ENCODE measurements around the gene RPGRIP1L.
A peak's percentile ranks its signal among the peaks of the same experiment; 100 is the strongest.

Gene RPGRIP1L

GRCh38 chr16:53703590-53704444 is at the start of gene RPGRIP1L, which contains the start of gene FTO:
Gene RPGRIP1L (minus strand): TSS chr16:53703859. CDS start chr16:53700723, 3,136 bp downstream.
Gene FTO (plus strand): TSS chr16:53704156.
- Histone ChIP-seq H3K9me3 (ENCODE audit: insufficient read depth, low read depth, low read length) (no peaks in the 10 kb centered on the region), H3K36me3 (ENCODE audit: insufficient read depth, low read depth, low read length) (peaks cover 8% of the 10 kb centered on the region; the same call in 1 of the 2 replicates), H3K27me3 (ENCODE audit: insufficient read depth, low read length) (no peaks in the 10 kb centered on the region), H3K4me3 (ENCODE audit: low read length) (peak within 1 kb of the TSS; percentile 91), H3K27ac (ENCODE audit: low read length) (no peak within 1 kb of the TSS), H3K4me1 (ENCODE audit: insufficient read depth, low read length) (0 out of 2 replicates have a peak, but pooled peaks cover 5% of the 10 kb centered on the region), H3K9ac (ENCODE audit: low read depth, low read length) (peak within 1 kb of the TSS; percentile 80; the same call in 1 of the 2 replicates)

DNA sequence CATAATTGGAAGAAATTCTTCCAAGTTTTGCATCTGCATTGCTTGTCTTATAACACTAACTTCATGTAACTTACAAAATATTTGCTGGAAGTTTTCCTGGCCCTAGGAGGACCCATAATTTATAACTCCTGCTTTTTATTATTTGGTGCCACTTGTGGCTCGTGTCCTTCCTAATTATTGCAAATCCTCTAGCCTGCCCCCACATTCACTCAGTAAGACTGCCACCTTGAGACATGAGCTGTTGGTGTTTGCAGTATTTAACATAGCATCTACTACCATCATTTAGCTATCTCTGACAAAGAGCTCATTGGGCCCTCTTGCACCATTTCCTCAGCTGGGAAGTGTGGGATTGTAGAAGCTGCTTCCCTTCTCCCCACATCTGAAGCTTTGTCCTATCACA is 49.8 kb upstream of the RPGRIP1L start:
- Histone ChIP-seq H3K36me3 (ENCODE audit: insufficient read depth, low read depth, low read length) (no peaks in the 10 kb centered on the region), H3K9me3 (ENCODE audit: insufficient read depth, low read depth, low read length) (no peaks in the 10 kb centered on the region), H3K4me3 (ENCODE audit: low read length) (no peak overlapping the region), H3K9ac (ENCODE audit: low read depth, low read length) (no peak overlapping the region), H3K27me3 (ENCODE audit: insufficient read depth, low read length) (no peaks in the 10 kb centered on the region), H3K4me1 (ENCODE audit: insufficient read depth, low read length) (peaks cover 5% of the 10 kb centered on the region), H3K27ac (ENCODE audit: low read length) (no peak overlapping the region)

DNA sequence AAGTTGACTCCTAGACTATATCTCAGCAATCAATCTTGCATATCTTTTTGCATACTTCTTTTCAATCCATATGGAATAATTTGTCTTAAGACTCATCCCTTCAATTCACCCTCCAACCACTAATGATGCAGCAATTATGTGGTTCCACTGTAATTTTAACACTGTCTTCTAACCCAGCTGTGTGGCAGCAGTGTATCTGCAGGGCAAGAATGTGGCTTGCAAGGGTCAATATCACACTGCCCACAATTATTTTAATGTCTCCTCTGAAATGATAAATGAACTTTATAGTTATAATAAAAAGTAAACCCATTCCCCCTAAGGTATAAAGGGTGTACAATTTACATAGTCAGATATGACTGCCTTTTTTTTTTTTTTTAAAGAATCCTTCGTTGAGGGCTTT is 48.9 kb upstream of the RPGRIP1L start:
- H3K36me3 ChIP-seq (ENCODE audit: insufficient read depth, low read depth, low read length): no peaks in the 10 kb centered on the region
- no peak overlapping the region for H3K27ac ChIP-seq (ENCODE audit: low read length)
- no peaks in the 10 kb centered on the region for H3K27me3 ChIP-seq (ENCODE audit: insufficient read depth, low read length)
- peaks cover 5% of the 10 kb centered on the region for H3K4me1 ChIP-seq (ENCODE audit: insufficient read depth, low read length)
- no peak overlapping the region for H3K9ac ChIP-seq (ENCODE audit: low read depth, low read length)
- no peaks in the 10 kb centered on the region for H3K9me3 ChIP-seq (ENCODE audit: insufficient read depth, low read depth, low read length)
- no peak overlapping the region for H3K4me3 ChIP-seq (ENCODE audit: low read length)

GRCh38 chr16:53745753-53746266 is 42.2 kb upstream of the RPGRIP1L start:
- Histone ChIP-seq H3K4me1 (ENCODE audit: insufficient read depth, low read length) (peaks cover 17% of the 10 kb centered on the region), H3K4me3 (ENCODE audit: low read length) (no peak overlapping the region), H3K27ac (ENCODE audit: low read length) (no peak overlapping the region), H3K36me3 (ENCODE audit: insufficient read depth, low read depth, low read length) (no peaks in the 10 kb centered on the region), H3K9ac (ENCODE audit: low read depth, low read length) (no peak overlapping the region), H3K27me3 (ENCODE audit: insufficient read depth, low read length) (no peaks in the 10 kb centered on the region), H3K9me3 (ENCODE audit: insufficient read depth, low read depth, low read length) (no peaks in the 10 kb centered on the region)

GRCh38 chr16:53745086-53745485 is 41.4 kb upstream of the RPGRIP1L start:
- H3K4me1 ChIP-seq (ENCODE audit: insufficient read depth, low read length): peaks cover 17% of the 10 kb centered on the region
- no peaks in the 10 kb centered on the region for H3K9me3 ChIP-seq (ENCODE audit: insufficient read depth, low read depth, low read length)
- H3K36me3 ChIP-seq (ENCODE audit: insufficient read depth, low read depth, low read length): no peaks in the 10 kb centered on the region
- no peak overlapping the region for H3K27ac ChIP-seq (ENCODE audit: low read length)
- no peak overlapping the region for H3K9ac ChIP-seq (ENCODE audit: low read depth, low read length)
- H3K27me3 ChIP-seq (ENCODE audit: insufficient read depth, low read length): no peaks in the 10 kb centered on the region
- H3K4me3 ChIP-seq (ENCODE audit: low read length): no peak overlapping the region

DNA sequence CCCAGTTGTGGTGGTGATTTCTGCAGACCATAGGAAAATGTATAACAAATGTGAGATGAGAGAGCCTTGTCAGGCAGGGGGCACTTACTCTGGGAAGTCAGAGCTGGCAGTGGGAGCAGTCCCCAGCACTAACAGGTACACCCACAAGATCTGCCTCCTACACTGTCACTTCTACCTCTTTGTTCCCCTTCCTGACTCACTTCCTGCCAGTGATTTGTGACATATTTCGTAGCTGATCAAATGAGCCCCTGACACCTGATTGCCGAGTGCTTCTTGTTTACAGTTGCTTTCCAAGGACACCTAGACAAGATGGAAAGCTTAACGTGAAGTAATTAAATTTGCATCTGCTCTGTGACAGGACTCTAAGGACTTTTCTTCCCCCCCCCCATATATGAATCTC is 40.8 kb upstream of the RPGRIP1L start:
- no peaks in the 10 kb centered on the region for H3K27me3 ChIP-seq (ENCODE audit: insufficient read depth, low read length)
- no peak overlapping the region for H3K4me3 ChIP-seq (ENCODE audit: low read length)
- H3K9ac ChIP-seq (ENCODE audit: low read depth, low read length): no peak overlapping the region
- H3K4me1 ChIP-seq (ENCODE audit: insufficient read depth, low read length): peaks cover 17% of the 10 kb centered on the region
- no peak overlapping the region for H3K27ac ChIP-seq (ENCODE audit: low read length)
- no peaks in the 10 kb centered on the region for H3K36me3 ChIP-seq (ENCODE audit: insufficient read depth, low read depth, low read length)
- H3K9me3 ChIP-seq (ENCODE audit: insufficient read depth, low read depth, low read length): no peaks in the 10 kb centered on the region

GRCh38 chr16:53743149-53743566 is 39.5 kb upstream of the RPGRIP1L start:
- Histone ChIP-seq H3K36me3 (ENCODE audit: insufficient read depth, low read depth, low read length) (no peaks in the 10 kb centered on the region), H3K27me3 (ENCODE audit: insufficient read depth, low read length) (no peaks in the 10 kb centered on the region), H3K9ac (ENCODE audit: low read depth, low read length) (no peak overlapping the region), H3K9me3 (ENCODE audit: insufficient read depth, low read depth, low read length) (no peaks in the 10 kb centered on the region), H3K27ac (ENCODE audit: low read length) (no peak overlapping the region), H3K4me3 (ENCODE audit: low read length) (no peak overlapping the region), H3K4me1 (ENCODE audit: insufficient read depth, low read length) (peaks cover 17% of the 10 kb centered on the region)

DNA sequence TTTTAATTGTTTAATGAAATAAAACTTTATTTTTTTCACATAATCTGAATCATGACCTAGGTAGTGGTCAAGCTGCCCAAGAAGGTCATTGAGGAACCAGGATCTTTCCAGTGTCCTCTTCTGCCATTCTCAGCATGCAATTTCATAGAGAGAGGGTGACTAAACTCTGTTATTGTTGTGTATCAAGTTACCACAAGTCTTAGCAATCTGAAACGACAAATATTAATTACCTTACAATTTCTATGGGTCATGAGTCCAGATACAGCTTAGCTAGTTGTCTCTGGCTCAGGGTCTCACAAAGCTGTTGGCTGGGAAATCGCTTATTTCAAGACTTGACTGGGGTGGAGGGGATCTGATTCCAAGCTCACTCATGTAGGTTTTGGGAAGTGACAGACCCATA is 37.9 kb upstream of the RPGRIP1L start:
- no peak overlapping the region for H3K27ac ChIP-seq (ENCODE audit: low read length)
- H3K4me1 ChIP-seq (ENCODE audit: insufficient read depth, low read length): peaks cover 17% of the 10 kb centered on the region
- no peaks in the 10 kb centered on the region for H3K9me3 ChIP-seq (ENCODE audit: insufficient read depth, low read depth, low read length)
- no peak overlapping the region for H3K9ac ChIP-seq (ENCODE audit: low read depth, low read length)
- no peaks in the 10 kb centered on the region for H3K27me3 ChIP-seq (ENCODE audit: insufficient read depth, low read length)
- no peak overlapping the region for H3K4me3 ChIP-seq (ENCODE audit: low read length)
- H3K36me3 ChIP-seq (ENCODE audit: insufficient read depth, low read depth, low read length): no peaks in the 10 kb centered on the region

- Histone ChIP-seq H3K36me3 (ENCODE audit: insufficient read depth, low read depth, low read length) (no peaks in the 10 kb centered on the region), H3K4me3 (ENCODE audit: low read length) (no peak overlapping the region), H3K27ac (ENCODE audit: low read length) (no peak overlapping the region), H3K9ac (ENCODE audit: low read depth, low read length) (no peak overlapping the region), H3K4me1 (ENCODE audit: insufficient read depth, low read length) (peaks cover 17% of the 10 kb centered on the region), H3K27me3 (ENCODE audit: insufficient read depth, low read length) (no peaks in the 10 kb centered on the region), H3K9me3 (ENCODE audit: insufficient read depth, low read depth, low read length) (no peaks in the 10 kb centered on the region)
Observed at GRCh38 chr16:53740933-53741531, 37.4 kb upstream of the RPGRIP1L start.

DNA sequence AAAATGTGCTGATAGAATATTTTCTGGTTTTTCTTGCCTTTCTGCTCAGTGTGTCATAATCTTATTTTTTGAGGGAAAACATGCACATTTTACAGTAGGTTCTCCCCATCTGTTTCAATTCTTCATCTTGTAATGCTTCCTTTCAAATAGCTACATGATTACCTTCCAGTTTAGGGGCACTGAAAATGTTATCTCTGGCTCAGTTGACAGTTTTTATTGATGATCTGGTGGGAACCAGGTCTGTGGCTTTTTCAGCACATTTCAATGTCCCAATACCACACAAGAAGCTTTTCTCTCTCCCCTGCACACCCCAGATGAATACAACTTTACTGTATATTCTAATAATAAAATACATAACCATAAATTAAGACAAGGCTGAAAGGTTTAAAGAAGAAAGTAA is 36.8 kb upstream of the RPGRIP1L start:
- Histone ChIP-seq H3K27ac (ENCODE audit: low read length) (no peak overlapping the region), H3K9me3 (ENCODE audit: insufficient read depth, low read depth, low read length) (no peaks in the 10 kb centered on the region), H3K4me1 (ENCODE audit: insufficient read depth, low read length) (peaks cover 13% of the 10 kb centered on the region), H3K4me3 (ENCODE audit: low read length) (no peak overlapping the region), H3K9ac (ENCODE audit: low read depth, low read length) (no peak overlapping the region), H3K27me3 (ENCODE audit: insufficient read depth, low read length) (no peaks in the 10 kb centered on the region), H3K36me3 (ENCODE audit: insufficient read depth, low read depth, low read length) (no peaks in the 10 kb centered on the region)

GRCh38 chr16:53737552-53737951 is 33.9 kb upstream of the RPGRIP1L start:
- no peaks in the 10 kb centered on the region for H3K36me3 ChIP-seq (ENCODE audit: insufficient read depth, low read depth, low read length)
- H3K4me3 ChIP-seq (ENCODE audit: low read length): no peak overlapping the region
- H3K27ac ChIP-seq (ENCODE audit: low read length): no peak overlapping the region
- H3K27me3 ChIP-seq (ENCODE audit: insufficient read depth, low read length): no peaks in the 10 kb centered on the region
- no peaks in the 10 kb centered on the region for H3K9me3 ChIP-seq (ENCODE audit: insufficient read depth, low read depth, low read length)
- H3K9ac ChIP-seq (ENCODE audit: low read depth, low read length): no peak overlapping the region
- H3K4me1 ChIP-seq (ENCODE audit: insufficient read depth, low read length): no peaks in the 10 kb centered on the region; the same call in 1 of the 2 replicates

DNA sequence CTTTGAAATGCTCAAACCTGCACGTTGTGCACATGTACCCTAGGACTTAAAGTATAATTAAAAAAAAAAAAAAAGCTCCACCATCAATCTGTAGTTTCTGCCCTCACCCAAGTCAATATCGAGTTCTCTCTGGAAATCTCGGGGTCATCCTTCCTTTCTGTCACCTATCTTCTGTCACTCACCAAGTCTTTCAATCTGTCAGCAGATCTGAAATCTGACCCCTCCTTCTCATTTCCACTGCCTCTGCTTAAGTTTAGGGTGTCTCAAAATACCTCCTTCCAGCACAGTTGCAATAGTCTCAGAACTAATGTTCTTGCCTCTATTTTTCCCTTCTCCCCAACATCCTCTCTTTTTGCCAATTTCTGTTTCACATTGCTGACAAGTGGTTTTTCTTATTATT is 32.6 kb upstream of the RPGRIP1L start:
- H3K9ac ChIP-seq (ENCODE audit: low read depth, low read length): no peak overlapping the region
- no peaks in the 10 kb centered on the region for H3K36me3 ChIP-seq (ENCODE audit: insufficient read depth, low read depth, low read length)
- no peak overlapping the region for H3K27ac ChIP-seq (ENCODE audit: low read length)
- H3K4me1 ChIP-seq (ENCODE audit: insufficient read depth, low read length): no peaks in the 10 kb centered on the region; the same call in 1 of the 2 replicates
- no peaks in the 10 kb centered on the region for H3K9me3 ChIP-seq (ENCODE audit: insufficient read depth, low read depth, low read length)
- no peaks in the 10 kb centered on the region for H3K27me3 ChIP-seq (ENCODE audit: insufficient read depth, low read length)
- H3K4me3 ChIP-seq (ENCODE audit: low read length): no peak overlapping the region
